Measurements from ENCODE around the gene ATAD1.
"Not testable (repeated sequence)": the region's sequence is repeated elsewhere in the genome, so short reads cannot be mapped to it uniquely, and the experiment has no call there.

Gene ATAD1

DNA sequence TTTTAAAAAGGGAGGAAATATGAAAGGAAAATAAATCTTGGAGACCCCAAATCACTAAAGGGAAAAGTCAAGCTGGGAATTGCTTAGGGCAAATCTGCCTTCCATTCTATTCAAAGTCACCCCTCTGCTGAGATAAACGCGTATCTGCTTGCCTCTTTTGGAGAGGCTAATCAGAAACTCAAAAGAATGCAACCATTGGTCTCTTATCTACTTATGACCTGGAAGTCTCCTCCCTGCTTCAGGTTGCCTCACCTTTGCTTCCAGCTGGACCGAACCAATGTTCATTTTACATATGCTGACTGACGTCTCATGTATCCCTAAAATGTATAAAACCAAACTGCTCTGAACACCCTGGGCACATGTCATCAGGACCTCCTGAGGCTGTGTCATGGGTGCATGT is 14.7 kb downstream of the ATAD1 start:
- DNase-seq (ENCODE audit: low read depth in 2 of 2) = no peak

DNA sequence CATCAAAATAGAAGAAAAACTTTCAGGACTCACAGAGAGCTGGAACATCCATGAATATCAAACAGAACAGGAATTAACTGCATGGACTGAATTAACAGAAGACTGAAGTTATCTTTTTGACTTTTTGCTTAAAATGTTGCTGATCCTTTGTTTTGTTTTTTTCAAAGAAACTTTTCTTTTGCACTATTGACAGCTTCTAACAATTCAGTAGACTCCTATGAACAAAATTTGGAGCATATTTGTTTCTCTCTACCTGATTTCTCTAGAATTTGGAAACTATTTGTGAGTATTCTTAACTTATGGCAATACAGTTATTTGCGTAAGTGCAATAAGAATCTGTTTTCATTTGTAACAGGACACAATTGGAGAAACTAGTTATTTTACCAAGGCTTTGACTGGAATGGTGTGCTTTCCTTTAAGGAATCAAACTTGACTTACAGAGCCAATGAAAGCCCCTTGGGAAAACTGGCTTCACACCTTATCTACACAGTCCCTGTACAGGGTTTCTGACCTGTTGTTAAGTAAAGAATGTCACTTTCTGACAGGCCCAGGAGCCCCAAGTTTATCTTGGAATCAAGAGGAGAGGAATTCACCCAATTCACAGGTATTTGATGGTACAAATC is 16.1 kb downstream of the ATAD1 start:
- not testable (repeated sequence) for DNase-seq (ENCODE audit: low read depth in 2 of 2)

DNA sequence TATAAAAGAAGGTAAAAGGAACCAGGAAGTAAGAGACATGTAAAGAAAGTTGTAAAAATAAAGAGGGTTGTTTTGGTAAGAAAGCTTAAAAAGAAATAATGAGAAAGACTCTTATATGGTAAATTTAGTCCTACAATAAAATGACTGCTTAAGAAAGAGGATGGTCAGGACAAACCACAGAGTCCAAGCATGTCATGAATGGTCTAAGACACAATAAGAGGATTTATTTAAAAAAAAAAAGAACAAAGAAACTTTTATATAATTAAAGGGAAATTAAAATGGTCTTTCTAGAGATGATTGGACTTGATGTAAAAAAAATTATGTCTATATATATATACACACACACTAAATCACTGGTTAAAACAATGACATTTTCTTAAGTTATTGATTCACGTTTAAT is 18.2 kb downstream of the ATAD1 start:
- DNase-seq (ENCODE audit: low read depth in 2 of 2) = no peak

GRCh38 chr10:87798082-87798481 is 19.9 kb downstream of the ATAD1 start:
- DNase-seq (ENCODE audit: low read depth in 2 of 2) = no peak

GRCh38 chr10:87794285-87794684 is 23.7 kb downstream of the ATAD1 start:
- DNase-seq (ENCODE audit: low read depth in 2 of 2) = no peak

DNA sequence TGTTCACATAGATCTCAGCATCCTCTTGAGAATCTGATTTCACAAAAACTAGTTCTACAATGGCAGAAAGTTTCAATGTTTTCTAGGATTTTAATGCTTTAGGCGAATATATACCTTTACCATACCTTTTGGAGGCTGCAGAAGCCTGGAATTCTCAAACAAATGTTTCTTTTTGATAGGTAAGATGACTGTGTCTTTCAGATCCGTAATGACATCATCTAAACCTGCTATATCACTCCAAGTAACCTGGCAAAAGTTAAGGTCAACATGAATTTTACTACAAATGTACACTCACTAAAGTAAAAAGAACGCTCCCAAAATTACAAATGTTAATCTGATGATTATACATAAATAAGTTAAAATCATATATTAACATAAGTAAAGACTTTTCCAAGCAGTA is 27.8 kb downstream of the ATAD1 start:
- no peak for DNase-seq (ENCODE audit: low read depth in 2 of 2)

GRCh38 chr10:87786421-87786820 is 31.6 kb downstream of the ATAD1 start:
- no peak for DNase-seq (ENCODE audit: low read depth in 2 of 2)

- no peak for DNase-seq (ENCODE audit: low read depth in 2 of 2)
Measured at GRCh38 chr10:87782721-87783120, 35.3 kb downstream of the ATAD1 start.

GRCh38 chr10:87781545-87781944 is 36.5 kb downstream of the ATAD1 start:
- DNase-seq (ENCODE audit: low read depth in 2 of 2) = no peak

DNA sequence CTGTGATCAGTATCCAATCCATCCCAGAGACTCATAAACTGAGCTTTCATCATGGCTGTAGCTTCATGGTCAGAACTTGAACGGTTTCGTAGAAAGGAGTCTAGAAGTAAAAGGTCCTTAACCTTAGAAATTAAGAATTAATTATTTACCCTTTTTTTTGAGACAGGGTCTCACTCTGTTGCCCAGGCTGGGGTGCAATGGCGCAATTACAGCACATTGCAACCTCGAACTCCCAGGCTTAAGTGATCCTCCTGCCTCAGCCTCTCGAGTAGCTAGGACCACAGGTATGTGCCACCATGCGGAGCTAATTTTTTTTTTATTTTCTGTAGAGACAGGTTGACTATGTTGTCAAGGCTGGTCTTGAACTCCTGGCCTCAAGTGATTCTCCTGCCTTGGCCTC is 41.7 kb downstream of the ATAD1 start:
- DNase-seq (ENCODE audit: low read depth in 2 of 2) = no peak

DNA sequence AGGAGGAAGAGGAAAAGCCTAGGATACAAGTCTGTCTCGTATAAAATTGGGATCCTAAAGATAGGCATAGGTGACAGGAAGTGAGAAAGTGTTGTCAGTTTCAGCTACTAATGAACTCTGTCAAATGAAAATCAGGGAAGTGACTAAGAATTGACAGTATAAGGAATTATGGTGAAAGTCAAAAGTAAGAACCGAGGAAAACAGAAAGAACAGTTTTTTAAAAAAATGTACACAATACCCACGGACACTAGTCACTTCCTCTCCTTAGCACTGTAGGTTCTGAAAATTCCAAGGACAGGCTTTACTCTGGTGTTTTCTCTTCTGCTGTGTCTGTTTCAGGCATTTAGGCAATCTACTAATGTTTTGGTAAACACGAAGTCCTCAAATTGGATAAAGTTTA is 42.3 kb downstream of the ATAD1 start:
- DNase-seq (ENCODE audit: low read depth in 2 of 2) = no peak

DNA sequence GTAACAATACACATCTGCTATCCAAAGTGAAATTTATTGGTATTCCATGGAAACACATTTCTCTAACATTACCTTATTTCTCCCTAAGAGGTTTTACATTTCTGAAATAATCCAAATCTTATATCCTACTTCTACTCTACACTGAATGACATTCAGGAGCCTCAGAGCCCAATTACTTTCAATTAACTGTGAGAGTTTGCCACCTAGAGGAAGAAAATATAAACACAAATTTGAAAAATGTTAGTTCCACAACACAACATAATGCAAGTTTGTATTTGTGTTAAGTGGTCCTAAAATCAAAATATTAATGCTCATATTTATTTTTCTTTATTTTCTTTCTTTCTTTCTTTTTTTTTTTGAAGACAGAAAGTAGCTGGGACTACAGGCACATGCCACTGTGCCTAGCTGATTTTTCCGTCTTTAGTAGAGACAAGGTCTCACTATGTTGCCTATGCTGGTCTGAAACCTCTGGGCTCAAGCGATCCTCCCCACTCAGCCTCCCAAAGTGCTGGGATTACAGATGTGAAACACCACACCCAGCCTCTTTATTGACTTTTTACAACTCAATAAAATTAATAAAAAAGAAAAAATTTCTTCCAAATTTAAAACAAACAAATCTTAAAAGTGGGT is 46.0 kb downstream of the ATAD1 start:
- no peak for DNase-seq (ENCODE audit: low read depth in 2 of 2)

DNA sequence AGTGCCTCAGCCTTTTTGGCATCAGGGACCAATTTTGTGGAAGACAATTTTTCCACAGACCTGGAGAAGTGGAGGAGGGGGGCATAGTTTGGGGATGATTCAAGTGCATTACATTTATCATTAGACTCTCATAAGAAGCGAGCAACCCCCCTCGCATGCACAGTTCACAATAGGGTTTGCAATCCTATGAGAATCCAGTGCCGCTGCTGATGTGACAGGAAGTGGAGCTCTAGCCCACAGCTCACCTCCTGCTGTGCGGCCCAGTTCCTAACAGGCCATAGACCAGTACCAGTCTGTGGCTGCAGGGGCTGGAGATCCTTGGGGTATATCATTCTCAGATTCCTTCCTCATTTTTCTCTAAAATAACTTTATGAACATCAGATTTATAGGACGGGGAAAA is 50.8 kb downstream of the ATAD1 start:
- no peak for DNase-seq (ENCODE audit: low read depth in 2 of 2)

- no peak for DNase-seq (ENCODE audit: low read depth in 2 of 2)
Measured at GRCh38 chr10:87765666-87766376, 52.2 kb downstream of the ATAD1 start.

GRCh38 chr10:87764072-87764934 is 53.7 kb downstream of the ATAD1 start:
- no peak for DNase-seq (ENCODE audit: low read depth in 2 of 2)

DNA sequence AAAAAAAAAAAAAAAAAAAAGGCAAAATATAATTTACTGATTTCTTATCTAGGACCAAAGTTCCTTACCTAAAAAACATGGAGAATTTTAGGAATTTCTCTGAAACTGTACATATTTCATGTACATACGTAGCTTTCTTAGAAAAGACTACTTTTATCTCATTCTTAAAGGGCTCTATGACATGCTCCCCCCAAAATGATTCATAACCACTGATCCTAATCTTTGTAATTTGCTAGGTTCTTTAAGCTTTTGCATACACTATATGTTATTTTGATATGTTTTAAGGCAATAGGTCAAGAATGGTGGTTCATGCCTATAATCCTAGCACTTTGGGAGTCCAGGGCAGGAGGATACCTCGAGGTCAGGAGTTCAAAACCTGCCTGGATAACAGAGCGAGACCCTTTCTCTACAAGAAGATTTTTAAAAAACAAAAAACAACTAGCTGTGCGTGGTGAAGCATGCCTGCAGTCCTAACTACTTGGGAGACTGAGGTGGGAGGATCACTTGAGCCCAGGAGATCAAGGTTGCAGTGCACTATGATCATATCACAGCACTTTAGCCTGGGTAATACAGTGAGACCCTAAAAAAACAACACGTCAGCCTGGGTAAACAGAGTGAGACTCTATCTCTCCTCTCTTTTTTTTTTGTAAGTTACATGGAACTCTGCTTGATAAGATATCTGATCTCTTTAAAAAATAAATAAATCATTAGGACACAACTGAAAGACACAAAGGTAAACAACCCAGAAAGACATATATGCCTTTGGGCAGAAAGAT is 54.8 kb downstream of the ATAD1 start:
- DNase-seq (ENCODE audit: low read depth in 2 of 2) = no peak

- no peak for DNase-seq (ENCODE audit: low read depth in 2 of 2)
Measured at GRCh38 chr10:87761892-87762291, 56.1 kb downstream of the ATAD1 start.

GRCh38 chr10:87761153-87761552 is 56.9 kb downstream of the ATAD1 start:
- no peak for DNase-seq (ENCODE audit: low read depth in 2 of 2)

GRCh38 chr10:87760195-87760905 is 57.7 kb downstream of the ATAD1 start:
- no peak for DNase-seq (ENCODE audit: low read depth in 2 of 2)

DNA sequence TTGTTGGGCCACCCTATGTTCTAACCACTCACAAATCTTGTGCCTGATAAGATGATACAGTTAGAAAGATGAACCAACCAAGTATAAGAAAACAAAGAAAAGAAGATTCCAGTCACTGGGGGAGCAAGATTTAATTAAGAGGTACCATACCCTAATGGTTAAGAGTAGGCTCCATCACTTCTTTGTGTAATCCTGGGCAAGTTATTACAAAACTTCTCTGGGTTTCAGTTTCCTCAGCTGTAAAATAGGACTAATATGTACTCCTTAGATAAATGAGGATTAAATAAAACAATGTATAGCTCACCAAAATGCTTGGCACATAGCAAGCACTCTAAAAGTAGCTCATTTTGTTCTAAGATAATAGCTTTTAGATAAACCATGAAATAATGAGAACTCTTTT is 58.5 kb downstream of the ATAD1 start:
- no peak for DNase-seq (ENCODE audit: low read depth in 2 of 2)

DNA sequence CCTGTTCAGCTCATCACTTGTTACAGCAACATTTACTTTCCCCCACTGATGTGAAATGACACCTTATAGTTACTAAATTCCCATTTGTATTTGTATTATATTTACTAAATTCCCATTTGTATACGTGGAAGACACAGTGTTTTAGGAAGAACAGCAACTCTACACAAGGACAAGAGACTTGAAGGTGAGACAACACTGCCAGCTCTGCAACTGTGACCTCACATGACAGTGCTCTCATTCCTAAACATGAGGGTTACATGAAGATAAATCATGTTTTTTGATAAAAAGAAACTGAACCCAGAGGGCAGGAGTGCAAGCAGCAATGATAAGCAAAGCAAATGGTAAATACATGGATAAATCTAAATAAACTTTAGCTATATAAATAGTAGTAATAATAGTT is 60.3 kb downstream of the ATAD1 start:
- DNase-seq (ENCODE audit: low read depth in 2 of 2) = no peak

Measured in stimulated activated CD8-positive, alpha-beta memory T cell treated with anti-CD3 and anti-CD28 coated beads, Interleukin-2, amount 100 ng/mL, for 1 hour (primary cell).